K562 (cell line): Measurements from ENCODE around the gene CYB561A3.

Source experiments
- CHD2 ChIP-seq: IDR thresholded peaks from 2 replicates; pipeline ENCODE4 v1.6.1; 2011; ENCODE audit warnings: low read depth, low read length
- DPF2 ChIP-seq: fragments of 450-650 bp; IDR thresholded peaks from 2 replicates; pipeline ENCODE4 v1.6.1; 2016
- ETV5 ChIP-seq: sonication (generic); formaldehyde crosslinking; IDR thresholded peaks from 2 replicates; pipeline ENCODE4 v1.4.0; 2020; ENCODE audit warnings: low read depth, mild to moderate bottlenecking, missing genetic modification reagents
- FOXK2 ChIP-seq, 2 experiments: fragments of 450-650 bp; IDR thresholded peaks in 1 of 2; conservative IDR thresholded peaks in 1 of 2; 2 replicates each; pipeline ENCODE4 v1.6.1; 2016; ENCODE audit warnings: low read depth in 2 of 2, mild to moderate bottlenecking in 1 of 2
- KLF6 ChIP-seq: fragments of 250-450 bp; sonication (Bioruptor Pico); IDR thresholded peaks from 2 replicates; pipeline ENCODE4 v1.4.0; 2020; ENCODE audit warnings: mild to moderate bottlenecking, moderate library complexity, borderline replicate concordance
- L3MBTL2 ChIP-seq: fragments of 450-650 bp; IDR thresholded peaks from 2 replicates; pipeline ENCODE4 v1.6.1; 2016; ENCODE audit warnings: mild to moderate bottlenecking, moderate library complexity
- NCOA2 ChIP-seq, 2 experiments: fragments of 450-650 bp; IDR thresholded peaks; 2 replicates each; pipeline ENCODE4 v1.6.1; 2018; ENCODE audit warnings: mild to moderate bottlenecking in 2 of 2, moderate library complexity in 1 of 2; ENCODE audit not compliant: partially characterized antibody in 2 of 2
- RFX5 ChIP-seq: IDR thresholded peaks from 2 replicates; pipeline ENCODE4 v1.6.1; 2011; ENCODE audit warnings: low read depth, mild to moderate bottlenecking, improper control_type of control experiment, low read length
- SIN3A ChIP-seq, 2 experiments: fragments of 150-350 bp in 1 of 2; IDR thresholded peaks; 2 replicates each; pipeline ENCODE4 v1.6.1; 2011 to 2016; ENCODE audit warnings: borderline replicate concordance in 2 of 2, low read depth in 2 of 2, low read length in 2 of 2, mild to moderate bottlenecking in 2 of 2, moderate library complexity in 2 of 2; ENCODE audit not compliant: control insufficient read depth in 1 of 2
- TF ChIP-seq, protein P1 (sequence below), 3 experiments: IDR thresholded peaks in 2 of 3; conservative IDR thresholded peaks in 1 of 3; 2 replicates each; pipeline ENCODE4 v1.5.1; 2011 to 2012; ENCODE audit warnings: low read length in 3 of 3, mild to moderate bottlenecking in 3 of 3, control low read depth in 2 of 3, improper control_type of control experiment in 1 of 3, inconsistent platforms in 1 of 3, low read depth in 1 of 3, mixed read lengths in 1 of 3, moderate library complexity in 1 of 3; ENCODE audit not compliant: insufficient read depth in 2 of 3
- TF ChIP-seq, protein P2 (sequence below), 2 experiments: fragments of 450-650 bp in 1 of 2; sonication (generic) in 1 of 2; formaldehyde crosslinking; conservative IDR thresholded peaks; 2 replicates each; pipeline versions ENCODE4 v1.4.0 to v1.8.1; 2020 to 2022; ENCODE audit warnings: mild to moderate bottlenecking in 1 of 2, missing genetic modification reagents in 1 of 2
- TF ChIP-seq, protein P3 (sequence below): fragments of 450-650 bp; IDR thresholded peaks from 2 replicates; pipeline ENCODE4 v1.6.1; 2016; ENCODE audit warnings: mild to moderate bottlenecking
- TF ChIP-seq, protein P4 (sequence below): sonication (generic); formaldehyde crosslinking; IDR thresholded peaks from 2 replicates; pipeline ENCODE4 v1.8.1; 2023; ENCODE audit warnings: missing genetic modification reagents, mild to moderate bottlenecking, borderline replicate concordance

DNA sequence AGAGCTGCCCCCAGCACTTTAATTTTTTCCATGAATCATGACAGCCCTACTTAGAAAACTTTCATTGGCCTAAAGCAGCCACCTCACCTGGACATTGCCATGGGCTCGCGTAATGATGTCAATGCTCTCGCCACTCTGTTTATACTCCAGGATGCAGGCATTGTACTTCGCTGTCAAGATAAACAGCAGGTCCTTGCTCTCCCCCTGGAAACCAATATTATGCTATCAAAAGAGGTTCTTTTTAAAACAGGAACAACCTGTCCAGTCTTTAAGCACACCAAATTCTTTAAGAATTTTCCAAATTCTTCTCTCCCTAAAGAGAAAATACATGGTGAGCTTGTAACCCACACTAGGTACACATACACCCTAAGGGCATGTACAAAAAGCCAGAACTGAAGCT lies 31.8 kb downstream of the CYB561A3 start:
- no peak for TF ChIP-seq RFX5
- no peak for TF ChIP-seq CHD2
- TF ChIP-seq, protein P1, sequence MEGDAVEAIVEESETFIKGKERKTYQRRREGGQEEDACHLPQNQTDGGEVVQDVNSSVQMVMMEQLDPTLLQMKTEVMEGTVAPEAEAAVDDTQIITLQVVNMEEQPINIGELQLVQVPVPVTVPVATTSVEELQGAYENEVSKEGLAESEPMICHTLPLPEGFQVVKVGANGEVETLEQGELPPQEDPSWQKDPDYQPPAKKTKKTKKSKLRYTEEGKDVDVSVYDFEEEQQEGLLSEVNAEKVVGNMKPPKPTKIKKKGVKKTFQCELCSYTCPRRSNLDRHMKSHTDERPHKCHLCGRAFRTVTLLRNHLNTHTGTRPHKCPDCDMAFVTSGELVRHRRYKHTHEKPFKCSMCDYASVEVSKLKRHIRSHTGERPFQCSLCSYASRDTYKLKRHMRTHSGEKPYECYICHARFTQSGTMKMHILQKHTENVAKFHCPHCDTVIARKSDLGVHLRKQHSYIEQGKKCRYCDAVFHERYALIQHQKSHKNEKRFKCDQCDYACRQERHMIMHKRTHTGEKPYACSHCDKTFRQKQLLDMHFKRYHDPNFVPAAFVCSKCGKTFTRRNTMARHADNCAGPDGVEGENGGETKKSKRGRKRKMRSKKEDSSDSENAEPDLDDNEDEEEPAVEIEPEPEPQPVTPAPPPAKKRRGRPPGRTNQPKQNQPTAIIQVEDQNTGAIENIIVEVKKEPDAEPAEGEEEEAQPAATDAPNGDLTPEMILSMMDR (IDR thresholded peaks at IDR 0.05 in 2 of 3, conservative IDR thresholded peaks at IDR 0.05 in 1 of 3; ENCODE audit: insufficient read depth in 2 of 3, low read depth in 1 of 3, low read length in 3 of 3), result no peak
- TF ChIP-seq, protein P2, sequence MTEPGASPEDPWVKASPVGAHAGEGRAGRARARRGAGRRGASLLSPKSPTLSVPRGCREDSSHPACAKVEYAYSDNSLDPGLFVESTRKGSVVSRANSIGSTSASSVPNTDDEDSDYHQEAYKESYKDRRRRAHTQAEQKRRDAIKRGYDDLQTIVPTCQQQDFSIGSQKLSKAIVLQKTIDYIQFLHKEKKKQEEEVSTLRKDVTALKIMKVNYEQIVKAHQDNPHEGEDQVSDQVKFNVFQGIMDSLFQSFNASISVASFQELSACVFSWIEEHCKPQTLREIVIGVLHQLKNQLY (CRISPR knock-in tag; conservative IDR thresholded peaks at IDR 0.05), result no peak
- no peak for TF ChIP-seq KLF6 (CRISPR knock-in tag)
- no peak for TF ChIP-seq NCOA2 (IDR thresholded peaks at IDR 0.05; ENCODE audit: partially characterized antibody in 2 of 2)
- no peak for TF ChIP-seq L3MBTL2
- TF ChIP-seq SIN3A (IDR thresholded peaks at IDR 0.05; ENCODE audit: borderline replicate concordance in 2 of 2, control insufficient read depth in 1 of 2, low read depth in 2 of 2, low read length in 2 of 2), result no peak
- no peak for TF ChIP-seq ETV5
- TF ChIP-seq DPF2, result no peak
- TF ChIP-seq, protein P3, sequence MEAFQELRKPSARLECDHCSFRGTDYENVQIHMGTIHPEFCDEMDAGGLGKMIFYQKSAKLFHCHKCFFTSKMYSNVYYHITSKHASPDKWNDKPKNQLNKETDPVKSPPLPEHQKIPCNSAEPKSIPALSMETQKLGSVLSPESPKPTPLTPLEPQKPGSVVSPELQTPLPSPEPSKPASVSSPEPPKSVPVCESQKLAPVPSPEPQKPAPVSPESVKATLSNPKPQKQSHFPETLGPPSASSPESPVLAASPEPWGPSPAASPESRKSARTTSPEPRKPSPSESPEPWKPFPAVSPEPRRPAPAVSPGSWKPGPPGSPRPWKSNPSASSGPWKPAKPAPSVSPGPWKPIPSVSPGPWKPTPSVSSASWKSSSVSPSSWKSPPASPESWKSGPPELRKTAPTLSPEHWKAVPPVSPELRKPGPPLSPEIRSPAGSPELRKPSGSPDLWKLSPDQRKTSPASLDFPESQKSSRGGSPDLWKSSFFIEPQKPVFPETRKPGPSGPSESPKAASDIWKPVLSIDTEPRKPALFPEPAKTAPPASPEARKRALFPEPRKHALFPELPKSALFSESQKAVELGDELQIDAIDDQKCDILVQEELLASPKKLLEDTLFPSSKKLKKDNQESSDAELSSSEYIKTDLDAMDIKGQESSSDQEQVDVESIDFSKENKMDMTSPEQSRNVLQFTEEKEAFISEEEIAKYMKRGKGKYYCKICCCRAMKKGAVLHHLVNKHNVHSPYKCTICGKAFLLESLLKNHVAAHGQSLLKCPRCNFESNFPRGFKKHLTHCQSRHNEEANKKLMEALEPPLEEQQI, result no peak
- TF ChIP-seq FOXK2 (conservative IDR thresholded peaks at IDR 0.05 in 1 of 2, IDR thresholded peaks at IDR 0.05 in 1 of 2; ENCODE audit: low read depth in 2 of 2), result no peak
- TF ChIP-seq, protein P4, sequence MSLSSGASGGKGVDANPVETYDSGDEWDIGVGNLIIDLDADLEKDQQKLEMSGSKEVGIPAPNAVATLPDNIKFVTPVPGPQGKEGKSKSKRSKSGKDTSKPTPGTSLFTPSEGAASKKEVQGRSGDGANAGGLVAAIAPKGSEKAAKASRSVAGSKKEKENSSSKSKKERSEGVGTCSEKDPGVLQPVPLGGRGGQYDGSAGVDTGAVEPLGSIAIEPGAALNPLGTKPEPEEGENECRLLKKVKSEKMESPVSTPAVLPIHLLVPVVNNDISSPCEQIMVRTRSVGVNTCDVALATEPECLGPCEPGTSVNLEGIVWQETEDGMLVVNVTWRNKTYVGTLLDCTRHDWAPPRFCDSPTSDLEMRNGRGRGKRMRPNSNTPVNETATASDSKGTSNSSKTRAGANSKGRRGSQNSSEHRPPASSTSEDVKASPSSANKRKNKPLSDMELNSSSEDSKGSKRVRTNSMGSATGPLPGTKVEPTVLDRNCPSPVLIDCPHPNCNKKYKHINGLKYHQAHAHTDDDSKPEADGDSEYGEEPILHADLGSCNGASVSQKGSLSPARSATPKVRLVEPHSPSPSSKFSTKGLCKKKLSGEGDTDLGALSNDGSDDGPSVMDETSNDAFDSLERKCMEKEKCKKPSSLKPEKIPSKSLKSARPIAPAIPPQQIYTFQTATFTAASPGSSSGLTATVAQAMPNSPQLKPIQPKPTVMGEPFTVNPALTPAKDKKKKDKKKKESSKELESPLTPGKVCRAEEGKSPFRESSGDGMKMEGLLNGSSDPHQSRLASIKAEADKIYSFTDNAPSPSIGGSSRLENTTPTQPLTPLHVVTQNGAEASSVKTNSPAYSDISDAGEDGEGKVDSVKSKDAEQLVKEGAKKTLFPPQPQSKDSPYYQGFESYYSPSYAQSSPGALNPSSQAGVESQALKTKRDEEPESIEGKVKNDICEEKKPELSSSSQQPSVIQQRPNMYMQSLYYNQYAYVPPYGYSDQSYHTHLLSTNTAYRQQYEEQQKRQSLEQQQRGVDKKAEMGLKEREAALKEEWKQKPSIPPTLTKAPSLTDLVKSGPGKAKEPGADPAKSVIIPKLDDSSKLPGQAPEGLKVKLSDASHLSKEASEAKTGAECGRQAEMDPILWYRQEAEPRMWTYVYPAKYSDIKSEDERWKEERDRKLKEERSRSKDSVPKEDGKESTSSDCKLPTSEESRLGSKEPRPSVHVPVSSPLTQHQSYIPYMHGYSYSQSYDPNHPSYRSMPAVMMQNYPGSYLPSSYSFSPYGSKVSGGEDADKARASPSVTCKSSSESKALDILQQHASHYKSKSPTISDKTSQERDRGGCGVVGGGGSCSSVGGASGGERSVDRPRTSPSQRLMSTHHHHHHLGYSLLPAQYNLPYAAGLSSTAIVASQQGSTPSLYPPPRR (CRISPR knock-in tag), result no peak
